GM11168 (cell line): ENCODE results near the gene APOBEC3B.
"Not testable (repeated sequence)": the region's sequence is repeated elsewhere in the genome, so short reads cannot be mapped to it uniquely, and the experiment has no call there.

Source experiments
- in situ Hi-C: fragments of 300-500 bp; cut with MboI; formaldehyde crosslinking; loops from one replicate; pipeline ENCODE4 v1.12.0; 2022; ENCODE audit warnings: low sequenced_read_pairs; ENCODE audit not compliant: unreplicated experiment

The APOBEC3B gene

GRCh38 chr22:38950527-38951295 lies 31.4 kb upstream of the APOBEC3B start:
- in situ Hi-C loops = no loop called here

GRCh38 chr22:38951734-38952133 lies 30.4 kb upstream of the APOBEC3B start:
- in situ Hi-C loops = no loop called here

- in situ Hi-C loops = no loop called here
Observed at GRCh38 chr22:38952281-38952993, 29.7 kb upstream of the APOBEC3B start.

GRCh38 chr22:38953091-38953490 lies 29.1 kb upstream of the APOBEC3B start:
- in situ Hi-C loops = no loop called here

GRCh38 chr22:38953577-38954413 lies 28.4 kb upstream of the APOBEC3B start:
- in situ Hi-C loops = no loop called here

- in situ Hi-C loops = no loop called here
Observed at GRCh38 chr22:38954414-38955043, 27.6 kb upstream of the APOBEC3B start.

GRCh38 chr22:38955250-38955905 lies 26.8 kb upstream of the APOBEC3B start:
- in situ Hi-C loops = no loop called here

- in situ Hi-C loops = no loop called here
Observed at GRCh38 chr22:38955926-38956325, 26.2 kb upstream of the APOBEC3B start.

- in situ Hi-C loops = no loop called here
Observed at GRCh38 chr22:38956551-38956950, 25.6 kb upstream of the APOBEC3B start.

GRCh38 chr22:38957046-38957770 lies 24.9 kb upstream of the APOBEC3B start, which contains the start of gene APOBEC3A:
Gene APOBEC3A (plus strand): TSS chr22:38957609. CDS start chr22:38957692, 83 bp downstream.
- in situ Hi-C loops = no loop called here

GRCh38 chr22:38957808-38958650 lies 24.1 kb upstream of the APOBEC3B start:
- in situ Hi-C loops = no loop called here

GRCh38 chr22:38958651-38958943 lies 23.6 kb upstream of the APOBEC3B start:
- in situ Hi-C loops = not testable (repeated sequence)

GRCh38 chr22:38959590-38959989 lies 22.6 kb upstream of the APOBEC3B start:
- in situ Hi-C loops = no loop called here

GRCh38 chr22:38960673-38961072 lies 21.5 kb upstream of the APOBEC3B start:
- in situ Hi-C loops = not testable (repeated sequence)

- in situ Hi-C loops = not testable (repeated sequence)
Observed at GRCh38 chr22:38963291-38963738, 18.8 kb upstream of the APOBEC3B start.

GRCh38 chr22:38963872-38964271 lies 18.3 kb upstream of the APOBEC3B start:
- in situ Hi-C loops = no loop called here

- in situ Hi-C loops = no loop called here
Observed at GRCh38 chr22:38964306-38964705, 17.8 kb upstream of the APOBEC3B start.

GRCh38 chr22:38964989-38965388 lies 17.2 kb upstream of the APOBEC3B start:
- in situ Hi-C loops = no loop called here
